Panc1 (cell line): ENCODE measurements around the gene SLIT3. TPM values are rescaled to one million over a fixed set of nuclear protein-coding genes. Genes with fewer than 3 reads are reported as not detected.

ENCODE experiments used
- ATAC-seq: fragments of 200-7000 bp; cut with Tn5 transposase; 2 replicates; pipeline ENCODE4 v1.9.1; 2020; ENCODE audit warnings: mild to moderate bottlenecking, moderate library complexity
- BruUV-seq: library from RNA; stranded (reverse); fragments of 400-500 nt; replicated peaks from 2 replicates; lab custom pipeline; 2021; lab: Mats Ljungman, UMichigan
- CTCF ChIA-PET: fragments of 300-600 bp; sonication (Branson Sonifier 250); formaldehyde crosslinking; loops from one replicate; lab custom pipeline; 2022; ENCODE audit warnings: antibody characterized with exemption; lab: Charles Lee
- POLR2A ChIA-PET: fragments of 300-600 bp; sonication (Branson Sonifier 250); formaldehyde crosslinking; loops from one replicate; lab custom pipeline; 2022; ENCODE audit warnings: antibody characterized with exemption; lab: Charles Lee
- DNase-seq: peaks from one replicate; pipeline ENCODE4 v3.0.0-alpha.2; 2010; ENCODE audit warnings: low read depth, low spot score
- H3K27ac ChIP-seq: 2 replicates; pipeline ENCODE4 v1.5.1; 2011; ENCODE audit warnings: mild to moderate bottlenecking, low read length, inconsistent platforms
- H3K27me3 ChIP-seq: fragments of 200-500 bp; sonication (Bioruptor generic); 2 replicates; pipeline ENCODE4 v1.6.0; 2014; ENCODE audit warnings: low read length, inconsistent platforms; ENCODE audit not compliant: control insufficient read depth, insufficient read depth
- H3K36me3 ChIP-seq: fragments of 200-500 bp; sonication (Bioruptor generic); 2 replicates; pipeline ENCODE4 v1.5.1; 2014; ENCODE audit warnings: inconsistent platforms, mild to moderate bottlenecking, low read length, moderate library complexity; ENCODE audit not compliant: control insufficient read depth, insufficient read depth
- H3K4me1 ChIP-seq: 2 replicates; pipeline ENCODE4 v1.5.1; 2011; ENCODE audit warnings: inconsistent platforms, mild to moderate bottlenecking, low read length, moderate library complexity; ENCODE audit not compliant: control insufficient read depth, insufficient read depth
- H3K4me3 ChIP-seq, 2 experiments: 2 replicates each; pipeline ENCODE4 v1.5.1; 2011 to 2012; ENCODE audit warnings: low read depth in 2 of 2, low read length in 2 of 2, mild to moderate bottlenecking in 2 of 2, inconsistent platforms in 1 of 2, moderate library complexity in 1 of 2
- H3K9me3 ChIP-seq: fragments of 200-500 bp; sonication (Bioruptor generic); 2 replicates; pipeline ENCODE4 v1.5.1; 2014; ENCODE audit warnings: low read depth, mild to moderate bottlenecking, inconsistent platforms, low read length, moderate library complexity; ENCODE audit not compliant: control insufficient read depth, insufficient read depth
- POLR2AphosphoS5 ChIP-seq: IDR thresholded peaks from 2 replicates; pipeline ENCODE4 v1.6.1; 2012; ENCODE audit warnings: mild to moderate bottlenecking, low read depth, low read length, moderate library complexity
- SIN3A ChIP-seq: IDR thresholded peaks from 2 replicates; pipeline ENCODE4 v1.6.1; 2012; ENCODE audit warnings: low read depth, mild to moderate bottlenecking, low read length, moderate library complexity, borderline replicate concordance; ENCODE audit not compliant: insufficient read depth
- TCF7L2 ChIP-seq: IDR thresholded peaks from 2 replicates; pipeline ENCODE4 v1.6.1; 2011; ENCODE audit warnings: mild to moderate bottlenecking, low read depth, low read length, inconsistent platforms
- in situ Hi-C: cut with HindIII; loops from 2 replicates; pipeline ENCODE4 v1.10.0; 2016; ENCODE audit warnings: low sequenced_read_pairs, low pct_unique_long_range_greater_than_20kb
- intact Hi-C: fragments of 100-400 bp; cut with micrococcal nuclease; formaldehyde crosslinking; loops from one replicate; pipeline ENCODE4 v1.10.0; 2022; ENCODE audit not compliant: unreplicated experiment
- total RNA-seq: library from RNA; stranded (reverse); gene quantifications from one replicate; pipeline ENCODE4 v1.2.1, GENCODE V29; 2021; ENCODE audit not compliant: unreplicated experiment
- TF ChIP-seq, protein P1 (sequence below), 2 experiments: IDR thresholded peaks; 2 replicates each; pipeline ENCODE4 v1.6.1; 2011 to 2012; ENCODE audit warnings: low read depth in 2 of 2, control low read depth in 1 of 2, low read length in 1 of 2, mild to moderate bottlenecking in 1 of 2, moderate library complexity in 1 of 2; ENCODE audit not compliant: insufficient read depth in 1 of 2
- TF ChIP-seq, protein P2 (sequence below): fragments of 450-650 bp; IDR thresholded peaks from 2 replicates; pipeline ENCODE4 v1.5.1; 2017; ENCODE audit warnings: mild to moderate bottlenecking

Gene SLIT3
- total RNA-seq, 1 experiment from 2014 or later = 26.4 TPM

DNA sequence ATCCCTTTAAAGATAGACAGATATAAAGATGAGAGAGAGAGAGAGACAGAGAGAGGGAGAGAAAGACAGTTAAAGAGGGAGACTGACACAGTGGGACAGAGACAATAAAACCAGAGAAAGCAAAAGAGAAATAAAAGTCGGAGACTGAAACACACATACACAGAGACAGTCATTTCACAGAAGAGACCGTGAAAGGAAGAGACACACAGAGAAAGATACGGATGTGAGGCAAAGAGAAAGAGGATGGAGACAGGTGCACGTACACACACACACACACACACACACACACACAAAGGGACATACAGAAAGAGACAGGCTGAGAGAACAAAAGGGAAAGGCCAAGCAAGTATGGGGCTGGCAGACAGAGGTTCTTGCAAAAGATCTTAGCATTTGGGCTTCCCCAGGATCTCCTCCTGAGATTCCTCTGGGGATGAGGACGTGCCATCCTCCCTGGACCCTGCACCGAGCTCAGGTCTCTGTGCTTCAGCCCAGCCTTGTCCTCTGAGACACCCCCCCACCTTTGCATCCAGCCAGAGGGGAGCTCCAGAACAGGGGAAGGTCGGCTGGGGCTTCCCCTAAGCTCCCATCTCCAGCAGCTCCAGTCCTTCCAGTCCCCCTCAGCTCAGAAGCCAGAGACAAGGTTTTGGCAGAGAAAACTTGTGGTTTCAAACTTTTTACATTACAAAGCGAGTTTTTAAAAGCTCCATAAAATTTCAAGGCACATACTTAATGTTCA is 403.4 kb downstream of the SLIT3 start:
- ATAC-seq (peak; percentile 42; the same call in 1 of the 2 replicates), DNase-seq (no peak)
- no TSS peak for BruUV-seq
- ChIA-PET POLR2A (interaction anchor here (0.7 kb wide), 1 partner anchor 12 kb away, joined by 4 read pairs; no protein-coding TSS in a partner anchor), CTCF (no interaction called here)
- TF ChIP-seq TCF7L2 (no peak), POLR2AphosphoS5 (no peak), SIN3A (no peak)
- TF ChIP-seq, protein P1, sequence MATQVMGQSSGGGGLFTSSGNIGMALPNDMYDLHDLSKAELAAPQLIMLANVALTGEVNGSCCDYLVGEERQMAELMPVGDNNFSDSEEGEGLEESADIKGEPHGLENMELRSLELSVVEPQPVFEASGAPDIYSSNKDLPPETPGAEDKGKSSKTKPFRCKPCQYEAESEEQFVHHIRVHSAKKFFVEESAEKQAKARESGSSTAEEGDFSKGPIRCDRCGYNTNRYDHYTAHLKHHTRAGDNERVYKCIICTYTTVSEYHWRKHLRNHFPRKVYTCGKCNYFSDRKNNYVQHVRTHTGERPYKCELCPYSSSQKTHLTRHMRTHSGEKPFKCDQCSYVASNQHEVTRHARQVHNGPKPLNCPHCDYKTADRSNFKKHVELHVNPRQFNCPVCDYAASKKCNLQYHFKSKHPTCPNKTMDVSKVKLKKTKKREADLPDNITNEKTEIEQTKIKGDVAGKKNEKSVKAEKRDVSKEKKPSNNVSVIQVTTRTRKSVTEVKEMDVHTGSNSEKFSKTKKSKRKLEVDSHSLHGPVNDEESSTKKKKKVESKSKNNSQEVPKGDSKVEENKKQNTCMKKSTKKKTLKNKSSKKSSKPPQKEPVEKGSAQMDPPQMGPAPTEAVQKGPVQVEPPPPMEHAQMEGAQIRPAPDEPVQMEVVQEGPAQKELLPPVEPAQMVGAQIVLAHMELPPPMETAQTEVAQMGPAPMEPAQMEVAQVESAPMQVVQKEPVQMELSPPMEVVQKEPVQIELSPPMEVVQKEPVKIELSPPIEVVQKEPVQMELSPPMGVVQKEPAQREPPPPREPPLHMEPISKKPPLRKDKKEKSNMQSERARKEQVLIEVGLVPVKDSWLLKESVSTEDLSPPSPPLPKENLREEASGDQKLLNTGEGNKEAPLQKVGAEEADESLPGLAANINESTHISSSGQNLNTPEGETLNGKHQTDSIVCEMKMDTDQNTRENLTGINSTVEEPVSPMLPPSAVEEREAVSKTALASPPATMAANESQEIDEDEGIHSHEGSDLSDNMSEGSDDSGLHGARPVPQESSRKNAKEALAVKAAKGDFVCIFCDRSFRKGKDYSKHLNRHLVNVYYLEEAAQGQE (IDR thresholded peaks at IDR 0.05; ENCODE audit: insufficient read depth in 1 of 2, low read depth in 2 of 2, low read length in 1 of 2) = no peak
- TF ChIP-seq, protein P2, sequence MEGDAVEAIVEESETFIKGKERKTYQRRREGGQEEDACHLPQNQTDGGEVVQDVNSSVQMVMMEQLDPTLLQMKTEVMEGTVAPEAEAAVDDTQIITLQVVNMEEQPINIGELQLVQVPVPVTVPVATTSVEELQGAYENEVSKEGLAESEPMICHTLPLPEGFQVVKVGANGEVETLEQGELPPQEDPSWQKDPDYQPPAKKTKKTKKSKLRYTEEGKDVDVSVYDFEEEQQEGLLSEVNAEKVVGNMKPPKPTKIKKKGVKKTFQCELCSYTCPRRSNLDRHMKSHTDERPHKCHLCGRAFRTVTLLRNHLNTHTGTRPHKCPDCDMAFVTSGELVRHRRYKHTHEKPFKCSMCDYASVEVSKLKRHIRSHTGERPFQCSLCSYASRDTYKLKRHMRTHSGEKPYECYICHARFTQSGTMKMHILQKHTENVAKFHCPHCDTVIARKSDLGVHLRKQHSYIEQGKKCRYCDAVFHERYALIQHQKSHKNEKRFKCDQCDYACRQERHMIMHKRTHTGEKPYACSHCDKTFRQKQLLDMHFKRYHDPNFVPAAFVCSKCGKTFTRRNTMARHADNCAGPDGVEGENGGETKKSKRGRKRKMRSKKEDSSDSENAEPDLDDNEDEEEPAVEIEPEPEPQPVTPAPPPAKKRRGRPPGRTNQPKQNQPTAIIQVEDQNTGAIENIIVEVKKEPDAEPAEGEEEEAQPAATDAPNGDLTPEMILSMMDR = no peak
- Histone ChIP-seq H3K4me1 (no peaks in the 10 kb centered on the region), H3K4me3 (no peak overlapping the region), H3K9me3 (no peaks in the 10 kb centered on the region), H3K27ac (no peak overlapping the region), H3K27me3 (peaks cover 3% of the 10 kb centered on the region; the same call in 1 of the 2 replicates), H3K36me3 (no peaks in the 10 kb centered on the region)
- intact Hi-C loops = no loop called here
- in situ Hi-C loops = no loop called here

DNA sequence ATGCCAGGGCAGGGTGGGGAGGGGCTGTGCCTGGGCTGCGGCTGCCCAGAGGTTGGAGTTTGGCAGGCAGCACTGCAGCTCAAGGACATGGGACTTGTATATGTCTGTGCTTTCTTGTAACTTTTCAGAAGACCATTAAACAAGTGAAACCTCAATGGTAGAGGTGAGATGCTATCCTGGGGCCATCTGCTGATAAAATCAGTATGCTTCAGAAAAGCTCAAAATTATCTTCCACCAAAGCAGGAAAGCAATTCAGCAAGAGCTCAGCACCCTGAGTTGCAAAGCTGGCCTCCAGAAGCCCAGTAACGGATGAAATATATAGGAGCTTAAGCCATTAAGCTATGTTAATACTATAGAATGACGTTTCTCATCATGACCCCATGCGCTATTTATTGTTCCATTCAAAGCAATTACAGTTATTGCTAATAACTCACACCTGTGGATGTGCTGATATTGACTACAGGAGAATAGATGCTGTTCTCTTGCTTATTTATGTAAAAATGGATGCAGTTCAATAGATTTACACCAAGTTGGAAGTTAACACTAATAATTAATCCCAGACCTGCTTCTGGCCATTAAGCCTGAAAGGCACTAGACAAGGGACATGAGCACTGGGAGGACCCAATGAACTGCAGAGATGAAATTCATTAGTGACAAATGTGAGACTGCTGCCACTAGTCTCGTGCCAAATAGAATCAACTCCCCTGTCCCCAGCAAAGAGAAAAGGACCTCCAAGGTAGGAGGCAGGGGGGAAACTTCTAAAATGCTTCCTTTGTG is 405.5 kb downstream of the SLIT3 start:
- H3K27me3 ChIP-seq = peaks cover 3% of the 10 kb centered on the region; the same call in 1 of the 2 replicates
- POLR2A ChIA-PET = no interaction called here
- no peaks in the 10 kb centered on the region for H3K9me3 ChIP-seq

More for the DNA sequence above, 405.5 kb downstream of the SLIT3 start:
- no TSS peak for BruUV-seq
- ATAC-seq = no peak
- DNase-seq = no peak
- intact Hi-C loops = no loop called here
- no peak overlapping the region for H3K4me3 ChIP-seq
- H3K27ac ChIP-seq = no peak overlapping the region
- CTCF ChIA-PET = no interaction called here
- in situ Hi-C loops = no loop called here
- TF ChIP-seq SIN3A (no peak), TCF7L2 (no peak), POLR2AphosphoS5 (no peak)
- TF ChIP-seq, protein P2 = no peak
- TF ChIP-seq, protein P1 (IDR thresholded peaks at IDR 0.05; ENCODE audit: insufficient read depth in 1 of 2, low read depth in 2 of 2, low read length in 1 of 2) = no peak
- H3K4me1 ChIP-seq = no peaks in the 10 kb centered on the region
- no peaks in the 10 kb centered on the region for H3K36me3 ChIP-seq
